Measurements from ENCODE around the gene NGFR. TPM values are rescaled to one million over a fixed set of nuclear protein-coding genes. Genes with fewer than 3 reads are reported as not detected.

Gene NGFR
- total and polyA plus RNA-seq, 9 of the 15 experiments (the other 6 are each of a cell fraction or from before 2014, with no cell fraction given), result 0.07 to 0.23 (median 0.13) TPM; not detected in 4

GRCh38 chr17:49482144-49482817, 12.8 kb upstream of the NGFR start (continued):
- TF ChIP-seq CHD7 (IDR thresholded peaks at IDR 0.05; ENCODE audit: low read depth, low read length) (no peak), SNRNP70 (optimal IDR thresholded peaks at IDR 0.05; ENCODE audit: low read depth, low read length) (no peak), BRCA1 (IDR thresholded peaks at IDR 0.05) (no peak), BRCA1 (CRISPR knock-in tag; IDR thresholded peaks at IDR 0.05) (no peak), BACH1 (tag; IDR thresholded peaks at IDR 0.05) (no peak), ZNF583 (CRISPR knock-in tag; IDR thresholded peaks at IDR 0.05) (no peak), ZNF316 (IDR thresholded peaks at IDR 0.05) (peak; percentile 87), NONO (IDR thresholded peaks at IDR 0.05; ENCODE audit: low read depth in 2 of 2, low read length in 1 of 2) (no peak), PATZ1 (CRISPR knock-in tag; IDR thresholded peaks at IDR 0.05; ENCODE audit: borderline replicate concordance) (no peak), GTF2A2 (tag; IDR thresholded peaks at IDR 0.05) (no peak)
- TF ChIP-seq, protein P1, sequence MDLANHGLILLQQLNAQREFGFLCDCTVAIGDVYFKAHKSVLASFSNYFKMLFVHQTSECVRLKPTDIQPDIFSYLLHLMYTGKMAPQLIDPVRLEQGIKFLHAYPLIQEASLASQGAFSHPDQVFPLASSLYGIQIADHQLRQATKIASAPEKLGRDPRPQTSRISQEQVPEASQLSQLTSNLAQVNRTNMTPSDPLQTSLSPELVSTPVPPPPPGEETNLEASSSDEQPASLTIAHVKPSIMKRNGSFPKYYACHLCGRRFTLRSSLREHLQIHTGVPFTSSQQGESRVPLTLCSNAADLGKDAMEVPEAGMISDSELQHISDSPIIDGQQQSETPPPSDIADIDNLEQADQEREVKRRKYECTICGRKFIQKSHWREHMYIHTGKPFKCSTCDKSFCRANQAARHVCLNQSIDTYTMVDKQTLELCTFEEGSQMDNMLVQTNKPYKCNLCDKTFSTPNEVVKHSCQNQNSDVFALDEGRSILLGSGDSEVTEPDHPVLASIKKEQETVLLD (IDR thresholded peaks at IDR 0.05), result no peak
